HG03196 (cell line): ENCODE measurements around the gene FBXL4.

Experiments
- ATAC-seq: cut with Tn5 transposase; IDR thresholded peaks from one replicate; pipeline ENCODE4 v1.9.1; 2021; ENCODE audit not compliant: unreplicated experiment

FBXL4 gene

DNA sequence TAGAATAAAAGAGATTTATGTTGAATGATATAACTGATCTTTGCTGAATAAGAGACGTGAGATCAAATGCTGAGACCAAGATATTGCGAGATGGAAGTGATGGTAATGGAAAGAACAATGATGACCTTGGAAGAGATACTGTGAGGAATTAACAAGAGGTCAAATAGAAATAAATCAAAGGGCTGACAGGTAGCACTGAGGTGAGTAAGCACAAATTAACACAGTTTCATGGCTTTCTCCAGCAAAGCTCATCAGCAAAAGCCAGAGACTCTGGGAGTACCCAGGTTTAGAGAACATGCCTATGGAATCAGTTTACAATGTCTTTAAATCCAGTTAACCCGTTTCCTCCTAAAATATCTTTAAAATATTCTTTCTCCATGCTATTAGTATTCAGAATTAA, 60.1 kb downstream of the FBXL4 start:
- ATAC-seq, result no peak

- no peak for ATAC-seq
Observed at GRCh38 chr6:98885330-98885729, 62.4 kb downstream of the FBXL4 start.

DNA sequence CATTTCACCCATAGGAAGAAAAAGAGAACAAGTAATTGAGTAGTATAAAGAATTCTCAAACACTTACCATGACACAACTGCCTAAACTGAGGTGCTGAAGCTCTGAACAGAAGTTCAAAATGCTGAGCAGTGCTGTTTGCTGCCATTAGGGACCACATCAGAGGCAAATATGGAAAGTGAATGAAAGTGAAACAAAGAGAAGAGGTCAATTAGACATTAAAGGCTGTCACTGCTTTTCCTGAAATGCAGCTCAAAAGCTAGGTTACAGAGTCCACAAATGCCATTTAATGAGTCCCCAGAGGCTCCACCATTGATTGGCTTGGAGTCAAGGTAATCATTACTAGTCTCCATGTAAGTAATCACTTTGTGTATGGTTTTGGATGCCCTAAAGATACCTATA, 67.3 kb downstream of the FBXL4 start:
- ATAC-seq, result peak; percentile 86

DNA sequence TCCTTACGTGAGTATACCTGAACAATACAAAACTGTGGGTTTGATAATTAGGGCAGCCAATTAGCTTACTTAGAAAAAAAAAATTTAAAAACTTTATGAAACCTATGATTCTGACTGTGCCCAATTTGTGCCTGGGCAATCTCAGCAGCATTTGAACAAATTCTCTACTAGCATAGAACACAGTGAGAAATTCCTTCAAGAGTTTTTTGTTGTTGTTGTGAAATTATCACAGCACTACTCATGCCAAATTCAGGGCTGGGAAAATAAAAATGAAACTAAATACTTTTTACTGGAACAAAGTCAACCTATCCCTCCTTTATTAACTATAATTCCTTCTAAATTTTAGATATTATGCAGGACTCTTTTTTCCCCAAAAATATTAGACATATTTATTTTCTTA, 70.5 kb downstream of the FBXL4 start:
- no peak for ATAC-seq

DNA sequence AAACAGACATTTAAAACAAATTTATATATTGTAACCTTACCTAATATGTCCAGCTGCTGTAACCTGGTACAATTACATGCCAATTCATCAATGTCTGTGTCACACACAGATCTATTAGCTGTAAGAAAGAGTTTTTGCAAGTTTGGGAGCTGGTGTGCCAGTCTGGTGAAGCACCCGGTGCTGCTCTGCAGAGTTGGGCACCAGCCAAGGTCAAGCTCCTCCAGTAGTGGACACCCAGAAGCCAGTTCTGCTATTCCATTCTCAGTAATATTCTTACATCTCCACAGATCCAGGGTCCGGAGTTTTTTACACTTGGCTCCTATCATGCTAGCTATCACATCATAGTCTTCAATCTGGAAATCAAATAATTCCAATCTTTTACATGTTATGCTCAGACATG, 72.4 kb downstream of the FBXL4 start:
- ATAC-seq, result no peak

GRCh38 chr6:98871821-98872220, 75.9 kb downstream of the FBXL4 start:
- ATAC-seq, result no peak

DNA sequence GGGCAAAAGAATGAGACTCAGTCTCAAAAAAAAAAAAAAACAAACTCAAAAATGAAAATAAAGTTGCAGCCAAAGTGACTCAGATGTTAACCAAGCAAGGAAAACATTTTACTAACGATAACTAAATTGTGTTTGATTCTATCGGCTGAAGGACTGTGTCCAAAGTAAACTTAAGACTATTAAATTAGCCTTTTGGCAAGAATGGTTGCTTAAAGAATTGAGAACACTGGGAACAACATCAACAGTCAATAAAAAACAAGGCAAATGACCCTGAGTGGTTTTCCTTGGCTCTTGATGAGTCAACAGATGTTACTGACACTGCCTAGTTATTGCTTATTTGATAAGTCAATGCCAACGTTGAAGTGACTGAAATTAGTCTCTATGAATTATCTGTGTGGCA, 76.7 kb downstream of the FBXL4 start:
- ATAC-seq, result no peak

DNA sequence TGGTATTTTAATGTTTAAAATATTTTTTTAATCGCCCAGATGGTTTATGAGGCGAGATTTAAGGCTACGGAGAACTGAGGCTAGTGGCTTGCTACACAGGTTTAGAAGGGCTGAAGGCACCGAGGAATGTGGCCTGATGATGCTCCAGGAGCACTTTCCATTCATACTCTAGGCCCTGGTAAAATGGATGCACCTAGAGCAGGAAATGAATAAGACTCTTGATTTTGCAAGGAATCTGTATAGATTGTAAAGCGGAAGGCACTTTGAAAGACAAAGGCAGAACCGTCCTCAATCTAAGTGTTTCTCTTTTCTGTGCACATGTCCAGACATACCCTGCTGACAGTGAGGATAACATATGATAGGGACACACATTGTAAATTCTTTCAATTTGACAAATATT, 83.2 kb downstream of the FBXL4 start:
- ATAC-seq, result no peak

DNA sequence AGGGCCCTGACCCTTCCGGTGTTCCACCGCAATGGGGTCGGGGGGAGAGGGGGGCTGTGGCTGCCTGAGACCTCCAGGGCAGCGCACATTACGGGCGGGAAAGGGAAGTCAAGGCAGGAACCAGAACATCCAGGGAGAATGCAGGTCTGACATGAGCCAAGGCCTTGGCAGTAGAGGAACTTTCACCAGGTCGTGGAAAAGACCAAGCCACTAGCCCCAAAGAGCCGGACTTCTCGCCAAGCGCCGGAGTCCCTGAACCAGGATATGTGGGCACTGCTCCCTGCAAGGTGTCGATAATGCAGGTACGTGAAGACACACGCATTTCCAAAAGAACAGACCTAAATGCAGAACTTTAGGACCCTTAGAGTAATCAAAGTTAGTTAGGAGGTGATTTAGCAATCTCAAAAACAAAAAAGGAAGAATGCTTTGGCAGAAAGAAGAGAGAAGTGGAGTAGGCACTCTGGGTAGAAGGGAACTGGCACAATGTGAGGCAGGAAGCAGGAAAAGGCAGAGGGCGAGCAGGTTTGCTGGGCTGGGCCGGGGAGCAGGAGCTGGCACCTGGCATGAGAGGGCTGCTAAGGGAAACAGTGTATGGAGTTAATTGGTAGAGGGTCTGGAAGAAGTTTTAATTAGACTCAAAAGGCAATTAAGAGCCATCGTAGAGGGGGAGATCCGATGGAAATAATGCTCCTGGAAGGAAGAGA, 99.1 kb downstream of the FBXL4 start:
- no peak for ATAC-seq

- ATAC-seq, result no peak
Observed at GRCh38 chr6:98847779-98848538, 99.8 kb downstream of the FBXL4 start.

- ATAC-seq, result no peak
Observed at GRCh38 chr6:98847416-98847778, 100.3 kb downstream of the FBXL4 start.

DNA sequence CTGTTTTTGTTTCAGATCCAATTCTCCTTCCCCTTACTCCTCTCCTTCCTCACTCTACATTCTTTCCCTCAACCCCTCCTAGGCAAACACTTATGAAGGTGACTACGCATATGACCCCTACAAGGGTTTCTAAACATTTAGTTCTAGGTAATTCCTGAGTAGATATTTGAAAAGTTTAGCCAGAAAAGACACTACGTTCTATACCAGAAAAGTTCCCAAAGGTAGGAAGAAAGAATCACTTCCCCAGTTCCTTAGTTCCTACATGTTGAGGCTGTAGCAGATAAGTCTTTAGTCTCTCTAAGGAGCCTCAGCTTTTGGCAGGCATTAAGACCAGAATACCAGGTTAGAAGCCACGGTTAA, 101.7 kb downstream of the FBXL4 start:
- no peak for ATAC-seq

DNA sequence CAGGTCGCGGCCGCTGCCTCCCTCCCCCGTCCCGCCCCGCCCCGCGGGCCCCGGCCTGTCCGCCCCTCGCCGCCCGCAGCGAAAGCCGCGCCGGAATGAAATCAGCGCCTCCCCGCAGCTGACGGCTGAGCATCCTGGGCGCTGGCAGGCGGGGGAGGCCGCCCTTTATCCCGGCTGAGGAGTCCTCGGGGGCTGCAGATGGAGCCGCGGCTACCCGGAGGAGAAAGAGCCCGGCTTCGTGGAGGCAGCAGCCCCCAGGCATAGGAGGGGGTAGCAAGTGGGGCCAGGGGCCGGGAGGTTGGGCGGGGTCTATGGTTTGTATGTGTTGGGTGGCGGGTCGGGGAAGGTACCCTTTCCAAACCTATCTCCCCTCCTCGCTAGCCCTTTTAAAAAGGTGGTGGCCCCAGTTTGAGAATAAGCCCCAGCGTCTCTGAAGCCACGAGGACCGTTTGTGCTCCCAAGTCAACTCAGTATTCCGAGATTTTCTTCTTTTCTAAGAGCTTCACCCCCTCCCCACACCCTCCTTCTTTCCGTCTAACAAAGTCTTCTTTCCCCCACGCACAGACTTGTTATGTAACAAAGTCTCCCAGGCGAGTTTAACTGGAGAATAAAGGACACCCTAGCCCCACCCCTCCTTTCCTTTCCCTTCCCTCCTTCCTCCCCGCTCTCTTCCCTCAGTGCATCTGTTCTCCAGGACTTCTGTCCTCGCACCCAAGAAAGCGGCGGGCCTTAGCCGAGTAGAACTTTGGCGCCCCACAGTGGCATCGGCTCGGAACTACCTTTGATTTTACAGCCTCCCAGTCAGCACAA, 102.3 kb downstream of the FBXL4 start:
- peak; percentile 79 for ATAC-seq

DNA sequence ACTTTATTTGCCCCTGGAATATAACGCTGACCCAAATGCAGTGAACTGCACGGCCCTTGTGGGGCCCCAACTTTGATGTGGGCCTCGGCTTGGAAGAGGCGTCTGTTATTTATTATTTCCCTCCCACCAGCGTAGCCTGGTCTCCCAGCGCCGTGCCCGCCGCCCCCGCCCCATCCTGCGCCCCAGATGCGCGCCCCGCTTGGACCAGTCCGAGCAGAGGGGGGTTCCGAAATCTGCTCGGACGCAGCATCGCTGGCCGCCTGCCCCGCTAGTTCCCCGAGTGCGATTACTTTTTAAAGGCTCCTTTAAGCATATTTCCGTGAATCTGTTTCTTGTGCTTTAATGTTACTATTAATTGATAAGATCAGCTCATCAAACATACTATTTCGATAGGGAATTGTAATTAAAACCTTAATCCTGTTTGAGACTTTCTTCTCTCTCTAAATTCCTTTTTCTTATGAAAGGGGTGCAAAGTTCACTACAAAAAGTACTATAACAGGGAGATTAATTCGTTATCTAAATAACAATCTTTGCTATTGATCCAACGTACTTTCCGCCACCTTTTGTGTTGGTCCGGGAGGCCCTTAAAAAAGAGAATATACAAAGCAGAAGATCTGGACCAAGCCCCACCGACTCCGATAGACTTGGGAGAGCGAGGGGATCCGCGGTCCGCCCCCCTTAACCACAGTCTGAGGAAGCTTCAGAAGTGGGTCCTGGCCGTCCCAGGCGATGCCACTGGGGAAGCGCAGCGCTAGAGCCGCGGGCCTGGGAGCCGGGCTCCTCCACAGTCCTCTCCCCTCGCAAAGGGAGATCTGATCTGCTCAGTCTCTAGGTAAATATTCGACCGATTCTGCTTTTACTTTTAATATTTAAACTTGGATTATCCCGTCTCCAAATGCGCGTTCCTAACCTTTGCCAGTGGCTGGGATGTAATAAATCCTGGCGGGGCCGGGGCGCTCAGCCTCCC, 103.2 kb downstream of the FBXL4 start:
- no peak for ATAC-seq

DNA sequence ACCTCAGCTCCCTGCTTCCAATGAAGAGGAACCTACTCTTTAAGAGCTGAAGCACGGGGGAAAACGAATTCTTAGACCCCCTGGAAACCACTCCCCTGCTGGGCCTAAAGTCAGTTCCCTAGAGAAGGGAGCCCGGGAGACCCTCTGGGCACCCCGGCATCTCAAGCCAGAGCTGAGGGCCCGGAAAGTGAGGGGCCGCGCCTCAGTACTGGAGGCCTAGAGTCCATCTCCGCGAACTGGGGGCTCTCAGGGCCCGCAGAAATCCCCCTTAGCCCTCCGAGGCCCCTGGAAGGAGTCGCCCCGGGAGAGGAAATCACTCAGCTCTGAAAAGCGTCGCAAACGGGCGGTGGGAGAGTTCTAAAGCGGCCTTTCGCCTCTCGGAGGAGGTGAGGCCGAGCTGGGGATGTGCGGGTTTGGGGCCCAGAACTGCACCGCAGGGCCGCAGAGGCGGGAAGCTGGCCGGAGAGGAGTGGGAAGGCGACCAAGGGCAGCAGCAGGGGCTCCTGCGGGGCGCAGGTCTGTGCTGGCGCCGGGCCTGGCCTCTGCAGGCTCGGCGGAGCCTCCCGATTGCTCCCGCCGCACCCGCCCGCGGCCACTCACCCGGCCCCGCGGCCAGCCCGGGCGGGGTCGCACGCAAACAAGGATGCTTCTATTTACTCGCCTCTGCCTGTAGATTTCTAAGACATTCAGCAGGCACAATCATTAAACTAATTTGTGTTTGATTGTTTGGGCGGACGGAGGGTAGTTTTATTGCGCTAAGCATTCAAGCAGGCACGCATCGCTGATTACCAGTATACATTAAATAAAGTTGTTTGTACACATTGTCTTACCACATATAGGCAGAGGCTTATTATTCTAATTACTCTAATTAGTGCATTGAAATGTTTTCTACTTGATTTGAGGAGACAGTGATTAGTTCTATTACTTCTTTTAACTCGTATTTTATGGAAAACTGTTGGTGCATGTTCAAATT, 104.2 kb downstream of the FBXL4 start:
- ATAC-seq, result no peak

DNA sequence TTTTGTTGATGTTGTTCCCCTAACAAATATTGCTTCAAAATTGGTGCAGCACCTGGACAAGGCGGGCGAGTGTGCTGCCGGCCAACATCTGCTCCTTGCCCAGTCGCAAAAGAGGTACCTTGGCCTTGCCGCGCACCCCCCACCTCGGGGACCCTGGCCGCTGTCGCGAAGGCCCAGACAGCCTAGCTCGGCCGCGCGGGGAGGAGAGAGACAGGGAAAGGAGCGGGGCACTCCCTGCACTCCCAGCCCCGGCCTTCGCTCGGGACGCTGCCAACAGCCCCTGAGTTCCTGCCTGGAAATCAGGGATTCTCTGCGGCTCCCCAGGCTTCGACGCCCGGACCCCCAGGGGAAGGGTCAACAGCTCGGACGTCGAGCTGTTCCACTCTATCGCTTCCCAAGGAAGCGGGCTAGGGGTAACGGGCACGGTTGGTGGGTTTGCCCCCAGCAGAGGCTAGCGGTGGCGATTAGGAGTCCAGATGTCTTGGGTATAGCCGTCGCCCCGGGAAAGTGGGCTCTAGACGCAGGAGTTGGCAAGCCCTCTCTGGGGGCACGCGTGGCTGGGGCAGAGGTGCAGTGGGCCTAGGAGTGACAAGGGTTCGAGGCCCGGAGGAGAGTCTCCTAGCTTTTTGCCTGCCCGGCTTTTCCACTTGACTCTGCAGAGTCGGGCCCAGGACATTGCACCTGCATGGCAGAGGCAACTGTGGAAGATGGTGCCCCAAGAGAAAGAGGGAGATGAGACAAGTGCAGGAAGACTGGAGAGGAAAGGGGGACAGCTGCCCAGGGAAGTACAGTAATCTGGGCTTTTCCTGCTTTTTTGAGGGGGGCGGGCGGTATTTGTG, 105.2 kb downstream of the FBXL4 start:
- ATAC-seq, result no peak

DNA sequence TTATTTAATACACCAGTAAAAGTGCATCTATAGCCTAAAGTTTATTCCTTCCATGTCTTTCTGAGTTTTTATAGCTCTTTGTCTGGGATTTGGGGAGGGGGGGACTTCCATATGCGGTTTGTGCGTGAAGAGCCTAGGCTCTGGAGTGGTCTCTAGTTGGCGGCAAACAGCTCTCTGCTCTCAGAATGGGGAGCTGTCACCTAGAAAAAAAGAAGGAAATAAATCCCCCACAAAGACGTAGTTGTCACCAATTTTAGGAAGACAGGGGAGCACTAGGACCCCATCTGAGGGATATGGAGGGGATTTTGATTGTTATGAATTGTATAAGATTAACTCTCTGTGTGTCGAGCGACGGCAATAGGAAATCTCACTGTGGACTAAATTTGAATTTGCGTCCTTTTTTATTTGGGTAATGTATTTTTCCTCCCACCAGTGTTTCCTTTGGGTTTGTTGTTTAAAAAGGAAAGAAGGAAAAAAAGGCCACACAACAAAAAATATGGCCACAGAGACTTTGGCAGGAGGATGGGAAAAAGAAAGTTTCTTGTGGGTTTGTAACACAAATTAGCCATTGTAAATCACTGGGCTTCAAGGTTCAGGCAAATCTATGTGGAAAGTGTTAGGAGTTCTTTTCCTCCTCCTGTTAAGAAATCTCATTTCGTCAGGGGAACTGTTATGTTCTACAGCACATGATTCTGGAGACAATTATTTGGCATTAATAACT, 106.0 kb downstream of the FBXL4 start:
- ATAC-seq, result no peak

DNA sequence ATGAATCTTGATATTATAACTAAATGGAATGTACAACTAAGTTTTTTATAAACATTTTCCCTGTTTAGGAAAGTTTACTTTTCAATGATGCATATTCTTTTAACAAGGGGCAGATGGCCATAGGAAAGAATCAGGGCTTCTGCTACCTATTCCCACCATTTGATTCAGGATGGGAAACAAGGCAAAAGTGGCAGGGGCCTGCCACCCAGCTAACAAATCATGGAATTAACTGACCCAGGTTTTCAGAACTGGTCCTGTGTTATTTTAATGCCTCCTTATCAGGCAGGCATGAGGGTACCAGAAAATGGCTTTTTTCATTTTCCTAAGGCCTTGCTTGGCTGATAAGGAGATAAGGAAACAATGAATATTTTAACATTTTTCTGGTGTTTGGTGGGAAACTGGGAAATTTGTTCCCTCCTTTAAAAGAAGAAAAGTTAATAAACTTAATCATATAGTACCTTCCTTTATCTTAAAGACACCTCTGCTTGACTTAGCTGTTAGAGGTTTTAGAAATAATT, 106.7 kb downstream of the FBXL4 start:
- ATAC-seq, result no peak
